ENCODE data around the gene SLC6A6.

The SLC6A6 gene

DNA sequence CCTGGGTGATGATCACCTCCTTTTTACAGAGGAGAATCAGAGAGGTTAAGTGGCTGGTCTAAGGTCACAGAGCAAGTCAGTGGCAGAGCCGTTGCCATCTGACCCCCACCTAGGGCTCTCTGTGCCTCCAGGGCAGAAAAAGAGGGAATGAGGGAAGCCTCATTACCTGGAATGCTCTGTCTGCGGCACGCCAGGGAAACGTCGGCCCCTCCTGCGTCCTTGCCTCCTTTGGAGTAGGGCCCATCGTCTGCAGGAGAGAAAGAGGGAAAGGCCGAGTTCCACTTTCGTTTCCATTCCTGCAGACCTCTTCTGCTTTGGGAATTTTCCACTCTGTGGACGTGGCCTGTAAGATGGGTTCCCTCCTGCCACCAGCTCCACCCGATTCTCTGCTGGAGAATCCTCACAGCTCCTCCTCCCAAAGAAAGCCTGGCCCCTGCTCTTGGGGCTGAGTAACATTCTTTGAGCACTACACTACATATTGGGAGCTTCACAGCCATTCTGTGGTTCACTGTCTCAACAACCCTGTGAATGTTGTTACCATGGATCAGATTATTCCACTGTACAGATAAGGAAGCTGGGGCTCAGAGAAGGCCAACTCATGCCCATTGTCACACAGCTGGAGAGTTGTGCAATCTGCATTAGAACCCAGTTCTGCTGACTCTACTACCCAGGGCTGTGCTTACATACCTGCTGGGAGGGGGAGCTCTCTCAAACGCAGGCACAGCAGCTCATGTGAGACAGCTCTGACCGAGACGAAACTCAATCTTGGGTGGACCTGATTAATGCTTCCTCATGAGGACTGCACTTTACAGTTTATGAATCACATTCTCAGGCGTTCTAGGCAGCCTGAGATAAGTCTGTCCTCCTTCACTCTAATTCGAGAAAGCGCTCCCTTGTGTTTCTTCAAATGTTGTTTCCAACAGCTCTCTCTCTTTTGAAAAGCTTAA, 123.6 kb downstream of the SLC6A6 start:
- no peak for DNase-seq

DNA sequence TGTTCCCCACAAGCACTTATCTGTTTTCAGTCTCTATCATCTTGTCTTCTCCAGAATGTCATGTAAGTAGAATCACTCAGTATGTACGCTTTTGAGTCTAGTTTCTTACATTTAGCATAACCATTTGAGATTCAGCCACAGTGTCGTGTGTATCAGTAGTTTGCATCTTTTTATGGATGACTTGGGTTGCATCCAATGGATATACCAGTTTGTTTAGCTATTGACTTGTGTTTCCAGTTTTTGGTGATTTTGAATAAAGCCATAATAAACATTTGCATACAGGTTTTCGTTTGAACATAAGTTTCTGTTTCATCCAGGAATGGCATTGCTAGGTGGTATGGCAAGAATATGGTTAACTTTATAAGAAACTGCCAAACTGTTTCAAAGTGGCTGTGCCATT, 125.7 kb downstream of the SLC6A6 start:
- DNase-seq, result no peak

DNA sequence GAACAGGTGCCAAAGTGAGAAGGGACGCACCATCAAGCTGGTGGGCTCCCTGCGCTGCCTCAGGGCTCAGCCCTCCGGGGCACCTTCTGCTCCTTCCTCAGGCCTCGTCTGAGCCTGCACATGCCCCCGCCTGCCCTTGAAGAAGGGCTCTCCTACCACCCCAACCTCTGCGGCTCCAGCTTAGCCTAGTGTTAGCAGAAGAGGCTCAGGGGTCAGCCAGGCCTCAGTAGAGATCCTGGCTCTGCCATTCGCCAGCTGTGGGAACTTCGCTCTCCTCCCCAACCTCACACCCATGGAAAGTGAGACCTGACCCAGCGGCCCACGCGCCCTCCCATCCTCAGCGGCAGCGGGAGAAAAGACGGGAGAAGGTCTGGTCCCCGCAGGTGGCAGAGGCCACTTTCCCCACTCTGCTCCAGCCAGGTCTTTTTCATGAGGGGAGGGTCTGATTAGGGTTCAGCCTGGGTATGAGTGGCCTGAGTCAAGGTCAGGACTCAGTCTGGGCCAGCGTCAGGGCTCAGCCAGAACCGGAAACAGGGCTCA, 129.5 kb downstream of the SLC6A6 start:
- DNase-seq, result no peak

DNA sequence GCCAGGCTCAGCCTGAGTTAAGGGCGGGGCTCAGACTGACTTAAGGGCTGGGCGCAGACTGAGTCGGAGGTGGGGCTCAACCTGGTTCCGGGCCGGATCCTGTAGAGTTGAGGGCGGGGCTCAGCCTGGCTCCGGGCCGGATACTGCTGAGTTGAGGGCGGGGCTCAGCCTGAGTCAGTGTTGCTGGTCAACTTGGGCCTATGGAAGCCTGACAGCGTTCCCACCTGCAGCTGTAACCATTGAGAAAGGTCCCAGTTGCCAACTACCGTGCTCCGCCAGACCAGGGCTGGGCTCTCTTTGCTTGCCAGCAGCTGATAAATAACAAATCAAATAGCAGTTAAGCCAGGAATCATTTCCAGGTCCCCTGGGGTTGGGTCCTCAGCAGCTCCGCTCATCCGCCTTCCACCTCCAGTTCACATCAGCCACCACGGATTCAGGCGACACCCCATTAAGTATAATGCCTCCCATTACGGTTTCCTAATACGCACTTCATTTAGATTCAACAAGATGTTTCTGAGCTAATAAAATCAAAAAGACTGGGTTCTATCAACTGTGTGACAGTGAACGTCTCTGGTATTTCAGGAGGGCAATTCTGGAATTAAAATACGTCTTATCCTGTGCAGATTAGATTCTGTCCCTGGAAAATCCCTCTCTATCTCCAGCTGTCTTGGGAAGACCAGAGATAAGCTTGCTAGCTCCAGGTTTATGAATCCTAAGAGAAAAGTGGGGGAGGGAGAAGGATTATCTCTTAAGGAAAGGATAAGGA, 130.5 kb downstream of the SLC6A6 start:
- DNase-seq, result no peak

DNA sequence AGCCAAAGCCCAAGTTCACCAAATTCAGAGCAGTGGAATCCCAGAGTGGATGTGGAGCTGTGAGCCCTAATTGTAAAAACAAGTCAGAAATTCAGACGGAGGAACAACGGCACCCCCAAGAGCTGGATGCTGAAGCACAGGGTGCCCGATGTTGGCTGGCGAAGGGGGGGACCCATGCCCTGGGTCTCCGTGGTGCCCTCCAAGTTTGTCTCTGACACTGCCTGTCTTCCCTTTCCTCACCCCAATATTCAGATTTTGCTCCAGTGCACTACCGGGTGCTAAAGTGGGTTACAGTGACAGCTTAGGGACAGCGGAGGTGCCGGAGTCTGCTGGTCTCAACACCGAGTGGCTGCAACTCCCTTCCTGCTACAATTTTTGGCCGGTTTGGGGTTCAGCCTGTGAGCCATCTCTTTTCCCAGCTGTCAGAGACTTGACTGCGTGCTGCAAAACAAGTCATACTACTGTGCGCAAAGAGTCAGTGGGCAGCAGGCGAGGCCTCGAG, 131.1 kb downstream of the SLC6A6 start:
- no peak for DNase-seq

DNA sequence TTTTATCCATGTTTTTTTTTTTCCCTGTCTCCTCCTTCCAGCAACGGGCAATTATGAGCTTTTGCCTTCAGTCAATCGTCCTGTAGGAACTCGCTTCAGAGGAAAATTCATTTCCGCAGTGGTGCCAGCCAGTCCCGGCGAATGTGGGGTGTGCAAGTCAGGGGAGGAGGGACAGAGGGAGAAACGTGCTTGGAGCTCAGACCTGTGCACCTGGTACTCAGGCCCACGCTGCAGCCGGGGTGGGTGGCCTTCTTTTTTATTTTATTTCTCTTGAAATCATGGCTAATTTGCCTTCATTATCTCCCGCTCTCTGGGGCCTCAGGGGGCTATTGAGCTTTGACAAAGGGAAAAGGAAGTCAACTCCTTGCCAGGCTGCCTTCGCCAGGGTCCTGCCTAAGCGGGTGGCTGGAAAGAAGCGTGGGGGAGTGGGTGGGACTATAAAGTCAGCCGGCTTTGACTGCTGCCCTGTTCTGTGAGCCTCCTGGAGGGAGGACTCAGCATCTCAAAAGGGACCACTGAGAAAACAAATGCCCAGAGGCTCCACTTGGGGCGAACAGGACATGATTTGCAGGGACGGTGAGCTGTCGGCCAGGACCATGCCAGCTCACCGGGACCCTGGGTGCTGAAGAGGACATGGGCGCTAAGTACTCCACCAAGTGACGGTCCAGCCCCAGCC, 132.2 kb downstream of the SLC6A6 start:
- no peak for DNase-seq

DNA sequence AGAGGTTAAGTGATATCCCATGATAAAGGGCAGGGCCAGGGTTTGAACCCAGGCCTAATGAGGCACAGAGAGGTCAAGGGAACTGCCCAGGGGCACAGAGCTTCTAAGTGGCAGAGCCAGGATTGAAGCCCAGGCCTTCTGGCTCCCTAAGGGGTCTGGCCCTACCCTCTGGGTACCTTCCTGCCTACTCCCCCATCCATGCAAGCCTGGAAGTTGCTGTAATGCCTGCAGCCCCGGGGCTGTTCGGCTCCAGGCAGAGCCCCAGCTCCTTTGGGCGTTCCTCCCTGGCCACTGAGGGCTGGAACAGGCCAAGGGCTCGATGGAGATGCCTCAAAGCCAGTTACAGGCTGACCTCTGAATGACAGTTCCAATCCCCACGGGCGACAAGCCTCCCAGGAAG, 133.2 kb downstream of the SLC6A6 start:
- DNase-seq, result no peak

DNA sequence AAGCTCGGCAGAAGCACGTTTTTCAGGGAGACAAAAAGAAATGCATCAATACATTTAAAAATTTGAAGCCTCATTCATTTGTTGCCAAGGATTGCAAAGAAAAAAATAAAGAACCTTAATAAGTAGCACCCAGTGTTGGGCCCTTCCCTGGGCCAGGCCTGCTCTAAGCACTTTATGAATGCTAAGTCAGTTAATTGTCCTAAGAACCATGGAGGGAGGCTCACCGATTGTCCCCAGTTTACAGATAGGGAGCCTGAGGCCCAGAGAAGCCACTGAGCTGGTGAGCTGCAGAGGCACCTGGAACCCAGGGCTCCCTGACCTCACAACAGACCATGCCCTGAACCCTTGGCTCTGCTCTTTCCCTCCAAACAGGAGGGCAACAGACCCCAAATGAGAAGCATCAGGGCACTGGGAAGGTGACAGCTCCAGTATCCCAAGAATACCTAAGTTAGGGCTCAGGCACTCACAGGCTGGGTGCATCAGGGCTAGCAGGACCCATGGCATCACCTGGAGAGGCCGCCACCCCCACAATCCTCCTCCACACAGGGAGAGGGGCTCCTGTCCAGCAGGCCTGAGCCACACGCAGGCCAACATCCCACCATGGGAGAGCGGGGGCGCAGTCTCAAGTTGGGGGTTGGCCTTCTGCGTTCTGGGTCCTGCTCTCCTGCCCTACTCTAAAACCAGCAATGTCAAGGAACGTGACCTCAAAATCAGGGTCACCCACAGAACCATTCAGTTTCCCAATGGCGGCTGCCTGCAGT, 133.8 kb downstream of the SLC6A6 start:
- no peak for DNase-seq

DNA sequence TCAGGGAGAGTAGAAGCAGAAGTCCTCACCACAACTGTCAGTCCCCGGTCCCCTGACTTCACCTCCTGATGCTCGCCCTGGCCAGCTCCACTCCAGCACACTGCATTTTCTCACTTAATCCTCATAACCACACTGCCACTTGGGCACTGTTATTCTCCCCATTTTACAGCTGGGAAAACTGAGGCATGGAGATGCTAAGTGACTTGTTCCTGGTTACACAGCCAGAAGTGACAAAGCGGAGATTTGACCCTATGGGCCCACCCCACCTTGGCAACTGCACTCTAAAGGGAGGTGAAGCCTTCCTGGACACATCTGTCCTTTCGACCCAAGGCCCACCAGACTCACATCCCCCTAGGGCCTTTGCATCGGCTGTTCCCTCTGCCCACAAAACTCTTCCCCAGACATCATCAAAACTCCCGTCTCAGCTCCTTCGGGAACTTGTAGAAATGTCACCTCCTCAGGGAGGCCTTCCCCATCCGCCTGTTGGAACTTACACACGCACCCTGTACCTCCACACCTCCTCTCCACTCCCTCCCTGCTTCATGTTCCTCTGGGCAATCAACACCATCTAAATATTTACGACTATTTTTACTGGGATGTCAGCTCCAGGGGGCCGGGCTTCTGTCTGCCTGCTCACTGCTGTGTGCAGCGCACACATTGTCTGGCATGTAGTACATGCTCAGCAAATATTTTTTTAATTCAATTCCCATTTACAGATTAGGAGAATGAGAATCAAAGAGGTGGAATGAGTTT, 134.6 kb downstream of the SLC6A6 start:
- no peak for DNase-seq

DNA sequence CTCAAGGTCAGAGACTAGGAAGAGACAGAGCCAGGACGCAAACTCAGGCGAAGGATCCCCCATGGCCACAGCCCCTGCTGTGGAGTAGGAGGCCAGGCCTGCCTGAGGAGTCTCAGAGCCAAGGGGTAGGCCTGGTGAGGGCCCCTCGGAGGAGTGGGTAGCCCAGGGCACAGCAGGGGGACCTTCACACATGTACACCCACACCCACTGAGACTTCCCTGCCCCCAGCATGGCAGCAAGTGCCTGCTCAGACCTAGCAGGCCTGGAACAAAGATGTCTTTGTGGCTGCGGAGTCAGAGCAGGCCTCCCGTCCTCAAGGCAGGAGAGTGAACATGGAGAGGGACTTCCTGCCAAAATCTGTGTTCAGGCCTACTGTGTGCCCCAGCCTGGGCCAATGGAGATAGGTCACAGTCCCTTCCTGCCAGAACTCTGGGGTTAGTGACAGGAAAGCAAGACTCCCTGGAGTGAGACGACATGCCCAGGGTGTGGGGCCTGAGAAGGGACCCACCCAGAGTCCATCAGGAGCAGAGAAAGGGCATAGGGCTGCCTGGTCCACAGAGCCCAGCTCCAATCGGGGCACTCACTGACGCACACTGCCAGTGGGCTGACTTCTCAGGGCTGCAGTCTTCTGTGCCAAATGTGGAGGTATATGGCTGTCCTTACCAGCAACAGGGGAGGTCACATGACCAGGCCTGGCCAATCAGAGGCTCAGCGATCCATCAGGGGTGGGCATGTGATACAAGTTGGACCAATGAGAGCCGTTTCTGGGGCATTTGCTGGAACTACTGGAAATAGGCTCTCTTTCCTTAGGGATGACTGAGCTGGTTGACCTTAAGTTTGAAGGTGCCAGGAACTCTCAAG, 135.4 kb downstream of the SLC6A6 start:
- DNase-seq, result no peak

DNA sequence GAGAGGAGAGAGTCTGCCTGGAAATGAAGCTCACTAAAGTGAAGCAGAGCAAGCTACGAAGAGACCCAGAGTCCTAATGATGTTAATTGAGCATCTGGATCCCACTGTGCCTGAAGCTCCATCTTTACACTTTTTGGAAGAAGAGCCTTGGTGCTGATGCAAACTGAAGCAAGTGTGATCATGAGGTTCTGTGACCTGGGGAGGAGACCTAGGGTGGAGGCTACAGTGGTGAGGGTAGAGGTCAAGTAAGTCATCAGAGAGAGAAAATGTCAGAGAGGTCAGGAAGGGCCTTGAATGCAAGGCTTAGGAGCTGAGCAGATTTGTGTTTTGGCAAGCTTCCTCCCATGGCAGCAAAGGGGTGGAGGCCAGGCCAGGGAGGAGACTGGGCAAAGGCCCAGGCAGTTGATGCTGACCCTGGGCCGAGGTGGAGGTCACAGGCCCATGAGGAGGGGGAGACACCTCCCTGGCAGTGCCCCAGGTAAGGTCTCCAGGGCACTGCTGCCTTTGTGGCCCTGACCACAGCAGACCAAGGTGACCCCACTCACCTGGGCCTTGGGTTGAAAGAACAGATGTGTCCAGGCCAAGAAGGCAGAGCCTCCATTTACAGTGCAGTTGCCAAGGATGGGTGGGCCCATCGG, 136.2 kb downstream of the SLC6A6 start:
- no peak for DNase-seq
